NCI-H2196 (cell line): ENCODE measurements around the gene CORO1C.
"Not testable (repeated sequence)": the region's sequence is repeated elsewhere in the genome, so short reads cannot be mapped to it uniquely, and the experiment has no call there.

ENCODE experiments used
- DNase-seq: peaks from one replicate; lab custom pipeline; 2025; ENCODE audit not compliant: unreplicated experiment; lab: John Stamatoyannopoulos, UW

The CORO1C gene

DNA sequence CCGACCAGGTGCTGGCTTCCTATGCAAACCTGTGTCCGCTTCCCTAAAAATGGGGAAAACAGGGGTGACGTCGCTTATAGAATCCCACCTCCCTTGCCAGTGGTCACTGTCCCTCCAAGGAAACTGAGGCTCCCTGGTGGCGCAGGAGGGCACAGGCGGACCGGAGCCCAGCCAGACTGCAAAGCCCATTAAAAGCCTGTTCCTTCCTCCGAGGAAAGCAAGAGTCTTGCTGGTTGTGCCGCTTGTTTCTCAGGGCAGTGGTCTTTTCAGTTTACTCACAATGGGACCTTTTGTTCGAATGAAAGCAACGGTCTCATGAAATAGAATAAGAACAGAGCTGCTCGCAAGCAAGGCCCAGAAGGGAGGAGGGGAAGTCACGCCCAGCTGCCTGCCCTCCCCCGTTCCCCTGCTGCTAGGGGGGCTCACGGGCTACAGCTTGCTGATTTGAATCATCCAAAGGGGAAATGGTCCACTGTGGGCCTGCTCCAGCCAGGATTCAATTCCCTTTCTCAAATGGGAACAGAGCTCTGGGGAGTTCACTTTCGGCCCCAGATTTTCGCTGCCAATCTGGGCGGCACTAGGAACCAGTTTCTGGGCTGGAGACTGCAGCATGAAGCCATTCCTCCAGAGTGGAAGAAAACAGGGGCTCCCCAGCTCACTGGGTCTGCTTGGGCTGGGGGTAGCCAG lies 93.0 kb downstream of the CORO1C start:
- no peak for DNase-seq

DNA sequence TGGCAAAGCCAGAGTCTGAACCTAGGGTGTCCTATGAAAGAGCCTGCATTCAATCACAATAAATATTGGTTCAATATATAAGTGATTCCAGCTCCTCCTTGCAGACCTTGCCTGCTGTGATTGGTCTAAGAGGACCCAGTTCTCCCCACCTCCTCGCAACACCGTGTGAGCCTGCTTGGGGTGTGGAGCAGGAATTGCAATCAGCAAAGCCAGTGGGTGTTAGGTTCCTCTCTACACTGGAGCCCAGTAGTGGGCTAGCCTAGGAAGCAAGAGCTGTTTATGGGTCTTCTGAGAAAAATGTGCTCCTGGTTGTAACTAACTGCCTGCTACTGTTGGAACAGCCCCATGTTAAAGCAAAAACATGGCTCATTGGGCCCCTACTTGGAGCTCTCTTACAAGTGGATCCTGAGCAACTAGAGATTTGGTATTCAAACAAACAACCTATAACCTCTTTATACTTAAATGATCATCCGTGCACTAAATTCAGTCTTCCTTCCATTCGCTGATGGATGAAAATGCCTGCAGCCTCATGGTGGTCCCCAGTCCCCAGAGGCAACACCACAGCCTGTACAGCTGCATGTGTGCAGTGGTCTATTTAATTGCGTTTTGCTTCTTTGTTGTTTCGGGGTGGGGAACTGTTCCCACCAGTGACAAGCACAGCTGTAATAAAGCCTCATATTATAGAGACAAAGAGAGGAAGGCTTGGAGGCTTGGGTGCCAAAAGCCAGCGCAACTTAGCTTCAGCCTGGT lies 93.9 kb downstream of the CORO1C start:
- DNase-seq: no peak

DNA sequence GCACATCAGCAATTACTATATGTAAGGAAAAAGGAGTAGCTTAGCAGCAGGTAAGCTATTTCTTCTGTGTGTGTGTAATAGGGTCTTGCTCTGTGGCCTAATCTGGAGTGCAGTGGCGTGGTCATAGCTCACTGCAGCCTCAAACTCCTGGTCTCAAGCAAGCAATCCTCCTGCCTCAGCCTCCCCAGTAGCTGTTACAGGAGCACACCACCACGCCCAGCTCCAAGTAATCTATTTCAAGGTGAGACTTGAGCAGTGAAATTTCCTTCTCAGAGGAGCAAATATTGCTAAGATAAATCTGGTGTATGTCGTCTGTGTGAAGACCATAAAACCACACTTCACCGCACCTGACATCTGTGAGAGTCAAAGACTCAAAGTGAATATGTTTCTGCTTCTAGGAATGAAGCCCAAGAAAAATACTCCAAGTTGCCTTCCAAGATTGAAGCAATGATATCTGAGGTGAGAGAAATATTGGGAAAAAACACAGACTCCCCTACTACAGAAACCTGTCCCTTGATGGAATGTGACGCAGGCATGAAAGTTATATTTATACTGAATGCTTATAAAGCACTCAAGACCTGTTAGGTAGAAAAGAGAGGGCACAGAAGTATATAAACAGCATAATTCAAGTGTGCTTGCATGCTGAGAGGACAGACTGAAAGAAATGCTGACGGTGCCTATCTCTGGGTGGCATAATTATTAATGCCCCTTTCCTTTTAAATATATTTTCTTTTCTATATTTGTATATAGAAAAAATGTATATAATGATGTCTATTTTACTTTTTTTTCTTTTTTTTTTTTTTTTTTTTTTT lies 95.1 kb downstream of the CORO1C start:
- no peak for DNase-seq

DNA sequence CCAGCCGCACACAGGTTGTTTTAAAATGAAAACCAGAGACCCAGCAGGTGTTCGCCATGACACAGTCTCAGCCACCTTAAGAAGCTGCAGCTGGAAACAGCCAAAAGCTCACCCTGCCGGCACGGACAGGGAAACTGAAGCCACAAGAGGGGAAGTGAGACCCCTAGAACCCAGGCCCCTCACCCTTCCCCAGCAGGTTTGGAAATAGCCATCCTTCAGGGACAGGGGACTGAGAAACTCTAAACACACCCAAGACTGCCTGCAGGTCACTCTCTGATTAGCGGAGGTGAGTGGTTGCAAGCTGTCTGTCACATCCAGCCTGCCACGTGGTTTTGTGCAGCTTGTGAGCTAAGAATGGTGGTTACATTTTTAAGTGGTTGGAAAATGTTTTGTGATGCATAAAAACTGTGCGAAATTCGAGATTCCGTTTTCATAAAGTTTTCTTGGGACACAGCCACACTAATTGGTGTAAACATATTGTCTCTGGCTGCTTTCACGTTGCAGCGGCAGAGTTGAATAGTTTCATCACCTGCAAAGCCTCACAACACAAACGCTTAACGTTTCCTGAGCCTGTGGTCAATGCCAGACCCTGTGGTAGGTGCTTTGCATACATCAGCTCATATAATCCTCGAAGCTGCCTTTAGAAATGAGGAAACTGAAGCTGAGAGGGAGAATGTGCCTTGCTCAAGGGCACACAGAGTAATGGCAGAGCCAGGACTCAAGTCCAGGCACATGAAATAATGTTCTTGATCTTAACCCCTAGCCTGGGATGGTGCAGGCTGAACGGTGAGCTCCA lies 95.9 kb downstream of the CORO1C start:
- no peak for DNase-seq

DNA sequence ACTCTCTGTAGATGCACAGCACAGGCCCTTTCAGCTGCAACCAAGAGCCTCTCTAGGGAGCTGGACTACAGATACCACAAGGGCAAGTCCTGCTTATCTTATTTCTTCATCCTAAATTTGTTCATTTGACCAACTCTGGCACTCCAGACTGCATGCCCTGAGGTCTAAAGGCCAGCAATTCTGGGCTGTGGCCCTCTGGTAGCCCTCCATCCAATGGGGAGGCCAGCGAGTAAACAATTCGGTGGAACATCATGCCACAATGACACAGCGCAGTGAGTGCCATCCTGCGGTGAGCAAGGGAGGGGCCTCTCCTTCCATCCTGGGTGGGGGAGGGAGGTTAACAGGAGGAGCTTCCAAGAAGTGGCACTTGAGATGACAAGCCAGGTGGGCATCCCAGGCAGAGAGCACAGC lies 97.0 kb downstream of the CORO1C start:
- no peak for DNase-seq

DNA sequence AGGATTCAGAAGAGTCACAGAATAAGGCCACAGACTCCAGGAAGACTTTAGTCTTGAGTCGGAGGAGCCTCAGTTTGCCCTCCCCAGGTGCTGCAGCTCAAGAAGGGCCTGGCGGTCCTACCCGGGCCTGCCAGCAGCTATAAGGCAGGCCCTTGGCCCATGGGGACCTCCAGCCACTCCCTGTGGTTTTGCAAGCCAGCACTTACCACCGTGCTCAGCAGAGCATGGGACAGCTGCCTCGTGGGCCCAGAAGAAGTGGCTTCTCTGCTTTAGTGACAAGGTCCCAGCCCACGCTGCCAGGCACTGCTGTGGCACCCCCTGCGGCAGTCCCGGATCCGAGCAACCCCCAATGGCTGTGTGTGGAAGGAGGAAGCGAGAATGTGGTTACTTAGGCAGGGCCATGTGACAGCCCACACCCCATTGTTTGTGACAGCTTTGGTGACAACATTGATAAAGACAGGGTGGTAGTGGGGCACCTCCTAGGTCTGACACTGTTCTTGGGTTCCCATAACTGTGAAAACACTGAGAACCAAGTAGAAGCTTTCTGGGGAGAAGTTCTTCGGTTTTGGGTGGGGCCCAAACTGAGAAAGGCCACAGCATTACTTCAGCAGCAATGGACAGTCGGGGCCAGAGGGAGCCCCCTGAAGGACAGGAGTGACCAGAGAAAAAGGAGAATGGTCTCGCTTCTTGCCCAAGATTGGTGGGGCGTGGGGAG lies 97.6 kb downstream of the CORO1C start, which contains the start of gene SELPLG:
Gene SELPLG (minus strand): TSS at position 361 of the 715 bp plus-strand sequence. CDS start 9,587 bp downstream, outside the sequence.
- DNase-seq: no peak

DNA sequence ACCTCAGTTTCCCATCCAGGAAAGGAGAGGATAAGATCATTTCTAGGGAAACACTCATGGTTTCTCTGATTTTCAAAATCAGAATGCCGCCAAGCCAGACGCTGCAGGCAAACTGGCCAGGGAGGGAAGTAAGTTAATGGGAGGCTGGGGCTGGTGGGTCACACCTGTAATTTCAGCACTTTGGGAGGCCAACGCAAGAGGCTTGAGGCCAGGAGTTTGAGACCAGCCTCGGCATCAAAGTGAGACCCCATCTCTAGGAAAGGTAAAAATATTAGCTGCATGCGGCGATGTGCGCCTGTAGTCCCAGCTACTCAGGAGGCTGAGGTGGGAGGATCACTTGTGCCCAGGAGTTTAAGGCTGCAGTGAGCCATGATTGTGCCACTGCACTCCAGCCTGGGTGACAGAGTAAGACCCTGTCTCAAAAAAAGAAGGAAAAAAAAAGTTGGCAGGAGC lies 98.2 kb downstream of the CORO1C start:
- DNase-seq: no peak

DNA sequence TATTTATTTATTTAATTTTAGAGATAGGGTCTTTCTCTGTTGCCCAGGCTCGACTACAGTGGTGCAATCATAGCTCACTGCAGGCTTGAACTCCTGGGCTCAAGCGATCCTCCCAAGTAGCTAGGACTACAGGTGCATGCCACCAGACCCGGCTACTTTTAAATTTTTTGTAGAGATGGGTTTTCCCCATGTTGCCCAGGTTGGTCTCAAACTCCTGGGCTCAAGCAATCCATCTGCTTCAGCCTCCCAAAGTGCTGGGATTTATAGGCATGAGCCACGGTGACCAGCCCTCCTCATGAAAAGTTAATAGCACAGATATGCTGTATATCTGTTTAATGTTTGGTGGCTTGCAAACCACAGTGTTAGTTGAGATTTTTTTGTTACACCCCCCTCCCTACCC lies 100.1 kb downstream of the CORO1C start:
- not testable (repeated sequence) for DNase-seq

DNA sequence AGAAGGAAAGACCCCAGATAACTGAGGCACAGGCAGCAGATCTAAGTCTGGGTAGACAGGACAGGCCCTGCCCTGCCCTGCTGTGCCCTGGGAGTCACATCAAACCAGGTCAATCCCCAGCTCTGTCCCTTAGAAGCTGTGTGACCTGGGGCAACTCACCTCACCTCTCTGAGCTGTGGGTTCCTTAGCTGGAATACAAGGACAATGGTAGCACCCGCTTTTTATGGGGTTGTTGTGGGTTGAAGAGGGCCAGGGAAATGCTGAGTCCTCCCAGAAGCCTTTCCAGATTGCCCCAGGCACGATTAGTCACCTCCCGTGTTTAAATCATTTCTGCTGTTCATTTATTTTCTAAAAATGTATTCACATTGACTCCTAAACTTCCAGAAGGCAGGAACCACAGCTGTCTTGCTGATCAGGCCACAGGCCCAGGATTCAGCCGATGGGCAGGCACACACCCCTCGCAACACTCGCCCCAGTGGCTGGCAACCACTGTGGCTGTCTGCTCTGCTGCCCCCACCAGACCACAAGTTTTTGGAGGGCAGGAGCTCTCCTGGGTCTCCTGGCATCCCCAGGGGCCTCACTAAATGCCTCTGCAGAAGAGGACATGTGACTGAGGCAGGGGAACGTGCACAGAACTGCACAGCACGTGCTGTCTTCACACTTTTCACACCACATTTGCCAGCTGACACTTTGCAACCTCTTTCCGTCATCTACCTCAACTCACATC lies 100.7 kb downstream of the CORO1C start:
- no peak for DNase-seq

DNA sequence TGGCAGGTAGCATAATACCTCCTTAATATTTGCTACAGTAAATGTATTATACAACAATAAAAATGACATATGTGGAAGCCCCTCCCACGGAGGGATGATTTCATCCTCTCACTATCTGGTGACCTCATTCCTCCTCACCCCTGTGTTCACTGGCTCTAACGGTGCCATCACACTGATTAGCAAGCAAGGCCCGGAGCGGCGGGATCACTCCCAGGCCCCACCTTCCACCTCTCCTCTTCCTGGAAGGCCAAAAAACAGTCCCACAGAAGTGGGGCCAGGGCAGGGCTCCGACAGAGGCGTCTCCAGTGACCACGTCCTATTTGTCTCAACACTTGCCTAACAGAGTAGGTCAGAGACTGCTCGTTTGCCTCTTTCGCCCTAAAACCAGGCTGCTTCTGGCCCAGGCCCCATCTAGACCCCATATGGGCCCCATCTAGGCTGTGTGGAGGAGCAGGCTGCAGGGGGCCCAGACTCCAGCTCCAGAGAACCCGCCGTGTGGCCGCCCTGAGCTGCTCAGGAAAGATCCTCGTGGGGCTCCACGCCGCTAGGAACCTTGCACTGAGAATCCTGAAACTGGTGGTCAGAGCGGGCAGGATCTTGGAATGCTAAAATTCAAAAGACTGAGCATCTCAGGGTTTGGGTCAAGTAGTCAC lies 101.4 kb downstream of the CORO1C start:
- no peak for DNase-seq

DNA sequence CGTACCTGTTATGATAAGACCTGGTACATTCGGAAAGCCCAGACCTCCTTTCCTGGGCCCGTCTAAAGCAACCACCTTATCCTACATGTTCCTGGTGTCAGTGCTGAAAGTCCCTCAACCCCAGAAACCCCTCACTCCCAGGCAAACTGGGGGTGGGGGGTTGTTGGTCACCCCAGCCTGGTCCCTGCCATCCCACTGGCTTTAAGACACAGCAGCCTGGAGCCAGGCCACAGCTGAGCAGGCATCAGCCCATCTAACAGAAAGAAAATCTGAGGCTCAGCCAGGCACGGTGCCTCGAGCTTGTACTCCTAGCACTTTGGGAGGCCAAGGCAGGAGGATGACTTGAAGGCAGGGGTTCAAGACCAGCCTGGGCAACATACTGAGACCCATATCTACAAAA lies 102.2 kb downstream of the CORO1C start:
- DNase-seq: no peak

DNA sequence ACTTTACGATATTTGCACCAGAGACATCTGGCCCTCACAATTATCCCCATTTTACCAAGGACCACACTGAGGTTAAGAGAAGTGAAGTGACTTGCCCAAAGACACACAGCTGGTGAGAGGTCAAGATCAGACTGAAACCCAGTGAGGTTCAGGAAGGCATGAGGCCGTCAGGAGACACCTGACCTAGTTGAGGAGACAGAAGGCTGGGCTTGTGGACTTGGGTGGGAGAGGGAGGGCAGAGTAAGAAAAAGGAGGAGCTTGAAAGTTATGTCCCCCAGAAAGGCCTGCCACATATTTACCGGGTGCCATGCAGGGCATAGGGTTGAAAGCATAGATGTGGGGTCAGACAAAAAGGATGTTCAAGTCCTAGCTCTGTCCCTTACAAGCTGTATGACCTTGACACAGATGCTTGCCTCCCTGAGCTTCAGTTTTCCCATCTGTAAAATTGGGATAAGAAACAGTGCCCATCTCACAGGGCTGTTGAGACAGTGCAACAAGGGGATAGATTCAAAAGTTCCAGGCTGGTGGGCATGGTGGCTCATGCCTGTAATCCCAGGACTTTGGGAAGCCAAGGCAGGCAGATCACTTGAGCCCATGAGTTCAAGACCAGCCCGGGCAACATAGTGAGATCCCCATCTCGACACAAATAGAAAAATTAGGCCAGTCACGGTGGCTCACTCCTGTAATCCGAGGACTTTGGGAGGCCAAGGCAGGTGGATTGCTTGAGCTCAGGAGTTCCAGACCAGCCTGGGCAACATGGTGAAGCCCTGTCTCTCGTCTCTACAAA lies 104.0 kb downstream of the CORO1C start:
- DNase-seq: no peak

DNA sequence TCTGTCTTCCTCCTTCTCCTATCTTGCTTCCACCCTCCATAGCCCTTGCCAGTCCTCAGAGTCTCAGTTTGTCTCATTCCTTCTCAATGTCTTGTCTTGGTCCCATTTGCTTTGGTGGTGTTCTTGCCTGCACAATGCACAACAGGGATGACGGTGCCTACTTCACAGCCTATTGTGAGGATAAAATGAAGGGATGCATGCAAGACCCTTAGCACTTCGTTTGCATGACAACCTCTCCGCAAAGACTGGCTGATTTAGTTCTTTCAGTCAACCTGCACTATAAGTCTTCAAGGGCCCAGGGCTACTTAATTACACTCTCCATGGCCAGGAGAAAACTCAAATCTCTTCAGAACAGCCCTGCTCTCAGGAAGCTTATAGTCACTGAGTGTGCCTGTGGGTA lies 106.1 kb downstream of the CORO1C start:
- DNase-seq: no peak

DNA sequence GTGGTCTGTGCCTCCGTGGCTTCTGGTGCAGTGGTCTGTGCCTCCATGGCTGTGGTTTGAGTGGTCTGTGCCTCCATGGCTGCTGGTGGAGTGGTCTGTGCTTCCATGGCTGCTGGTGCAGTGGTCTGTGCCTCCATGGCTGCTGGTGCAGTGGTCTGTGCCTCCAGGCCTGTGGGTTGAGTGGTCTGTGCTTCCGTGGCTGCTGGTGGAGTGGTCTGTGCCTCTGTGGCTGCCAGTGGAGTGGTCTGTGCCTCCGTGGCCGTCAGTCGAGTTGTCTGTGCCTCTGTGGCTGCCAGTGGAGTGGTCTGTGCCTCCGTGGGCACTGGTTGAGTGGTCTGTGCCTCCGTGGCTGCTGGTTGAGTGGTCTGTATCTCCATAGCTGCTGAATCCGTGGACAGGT lies 107.7 kb downstream of the CORO1C start:
- DNase-seq: no peak

DNA sequence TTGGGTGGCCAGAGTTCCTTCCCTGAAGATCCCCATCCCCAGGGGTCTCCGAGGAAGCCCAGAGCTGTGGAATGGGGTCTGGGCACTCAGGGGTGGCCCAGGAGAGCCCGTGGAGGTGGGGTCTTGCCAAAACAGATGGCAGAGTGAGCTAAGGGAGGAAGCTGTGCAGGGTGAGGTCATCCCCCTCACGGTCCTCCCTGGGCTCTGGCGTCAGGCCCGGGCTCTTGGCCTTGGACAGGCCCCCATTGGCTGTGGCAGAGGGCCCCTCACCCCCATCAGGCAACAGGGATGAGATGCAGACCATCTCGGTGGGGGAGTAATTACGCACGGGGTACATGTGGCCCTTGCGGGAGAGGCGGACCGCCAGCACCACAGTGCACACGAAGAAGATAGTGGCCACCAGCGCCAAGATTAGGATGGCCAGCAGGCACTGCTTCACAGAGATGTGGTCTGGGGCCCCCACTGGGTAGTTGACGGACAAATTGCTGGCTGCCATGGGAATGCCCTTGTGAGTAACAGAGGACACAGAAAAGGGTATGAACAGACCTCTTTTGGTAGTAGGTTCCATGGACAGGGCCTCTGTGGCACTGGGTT lies 108.3 kb downstream of the CORO1C start:
- no peak for DNase-seq

DNA sequence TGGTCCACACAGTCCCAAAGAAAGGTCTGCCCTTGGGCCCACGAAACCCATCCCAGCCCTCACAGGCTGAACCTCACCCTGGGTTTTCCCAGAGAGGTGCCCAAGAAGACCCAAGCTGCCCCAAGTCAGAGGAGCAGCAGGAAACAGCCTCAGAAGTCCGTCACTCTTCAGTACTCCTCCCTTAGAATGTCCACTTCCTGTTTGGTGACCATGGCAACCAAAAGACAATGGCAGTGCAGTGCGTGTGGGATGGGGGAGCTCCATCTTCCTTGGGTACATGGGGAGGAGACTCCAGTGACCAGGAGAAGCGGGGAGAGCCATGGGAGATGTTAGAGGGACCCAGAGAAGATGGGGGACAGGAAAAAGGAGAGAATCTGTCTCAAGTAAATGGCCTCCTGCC lies 108.9 kb downstream of the CORO1C start:
- peak; percentile 45 for DNase-seq

DNA sequence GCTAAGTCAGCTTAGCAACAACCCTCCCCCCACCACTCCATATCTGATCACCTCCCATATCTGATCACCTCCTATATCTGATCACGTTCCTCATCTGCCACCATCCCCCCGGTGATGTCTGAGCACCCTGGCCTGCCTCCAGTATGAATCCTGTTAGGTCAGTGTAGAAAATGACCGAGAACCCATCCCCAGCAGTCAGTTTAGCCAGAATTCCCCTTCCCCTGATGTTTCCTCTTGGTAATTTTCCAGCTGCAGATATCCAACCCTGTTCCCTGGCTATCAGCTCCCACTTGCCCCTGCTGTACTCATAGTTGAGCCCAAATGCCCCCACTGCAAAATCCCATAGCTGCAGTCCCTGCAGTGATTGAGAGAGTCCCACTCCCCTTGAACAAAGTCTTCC lies 110.2 kb downstream of the CORO1C start:
- DNase-seq: no peak
